Thyroid gland (tissue), 4 donors: ENCODE data around the gene APOBEC2.

Experiments
- POLR2A ChIP-seq, 2 donors: fragments of 450-650 bp; IDR thresholded peaks; one replicate each; pipeline ENCODE4 v1.6.1; 2017; ENCODE audit warnings: antibody characterized with exemption in 2 of 2, mild to moderate bottlenecking in 2 of 2, moderate library complexity in 1 of 2
- TF ChIP-seq, protein P1 (sequence below), 6 experiments: fragments of 200-600 bp in 3 of 6; fragments of 450-650 bp in 3 of 6; sonication (generic) in 3 of 6; IDR thresholded peaks; one replicate each; pipeline ENCODE4 v1.5.1; 2016 to 2019; ENCODE audit warnings: antibody characterized with exemption in 6 of 6, mild to moderate bottlenecking in 2 of 6, inconsistent platforms in 1 of 6, moderate library complexity in 1 of 6

DNA sequence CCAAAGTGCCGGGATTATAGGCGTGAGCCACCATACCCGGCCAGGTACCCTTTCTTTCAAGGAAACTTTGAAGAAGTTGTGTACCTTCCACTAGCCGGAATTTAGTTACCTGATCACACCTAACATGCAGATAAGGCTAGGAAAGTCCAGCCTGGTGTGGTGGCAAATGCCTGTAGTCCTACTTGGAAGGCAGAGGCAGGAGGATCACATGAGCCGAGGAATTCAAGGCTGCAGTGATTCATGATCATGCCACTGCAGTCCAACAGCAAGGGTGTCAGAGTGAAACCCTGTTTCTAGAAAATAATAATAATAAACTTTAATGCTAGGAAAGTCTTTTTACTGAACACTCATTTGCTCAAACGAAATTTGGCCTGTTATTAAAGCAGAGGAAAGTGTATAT is 40.7 kb downstream of the APOBEC2 start:
- TF ChIP-seq, protein P1, sequence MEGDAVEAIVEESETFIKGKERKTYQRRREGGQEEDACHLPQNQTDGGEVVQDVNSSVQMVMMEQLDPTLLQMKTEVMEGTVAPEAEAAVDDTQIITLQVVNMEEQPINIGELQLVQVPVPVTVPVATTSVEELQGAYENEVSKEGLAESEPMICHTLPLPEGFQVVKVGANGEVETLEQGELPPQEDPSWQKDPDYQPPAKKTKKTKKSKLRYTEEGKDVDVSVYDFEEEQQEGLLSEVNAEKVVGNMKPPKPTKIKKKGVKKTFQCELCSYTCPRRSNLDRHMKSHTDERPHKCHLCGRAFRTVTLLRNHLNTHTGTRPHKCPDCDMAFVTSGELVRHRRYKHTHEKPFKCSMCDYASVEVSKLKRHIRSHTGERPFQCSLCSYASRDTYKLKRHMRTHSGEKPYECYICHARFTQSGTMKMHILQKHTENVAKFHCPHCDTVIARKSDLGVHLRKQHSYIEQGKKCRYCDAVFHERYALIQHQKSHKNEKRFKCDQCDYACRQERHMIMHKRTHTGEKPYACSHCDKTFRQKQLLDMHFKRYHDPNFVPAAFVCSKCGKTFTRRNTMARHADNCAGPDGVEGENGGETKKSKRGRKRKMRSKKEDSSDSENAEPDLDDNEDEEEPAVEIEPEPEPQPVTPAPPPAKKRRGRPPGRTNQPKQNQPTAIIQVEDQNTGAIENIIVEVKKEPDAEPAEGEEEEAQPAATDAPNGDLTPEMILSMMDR (IDR thresholded peaks at IDR 0.05) = no peak
- no peak for TF ChIP-seq POLR2A (IDR thresholded peaks at IDR 0.05)
